Stimulated activated CD8-positive, alpha-beta memory T cell treated with anti-CD3 and anti-CD28 coated beads, Interleukin-4, amount 100 ng/mL, for 4 hours (primary cell): ENCODE data around the gene DAD1.
"Not testable (repeated sequence)": the region's sequence is repeated elsewhere in the genome, so short reads cannot be mapped to it uniquely, and the experiment has no call there.

Experiments
- DNase-seq, 2 donors: peaks; one replicate each; pipeline ENCODE4 v3.0.0-alpha.2; 2020; ENCODE audit warnings: low read depth in 2 of 2, low spot score in 1 of 2

The DAD1 gene

DNA sequence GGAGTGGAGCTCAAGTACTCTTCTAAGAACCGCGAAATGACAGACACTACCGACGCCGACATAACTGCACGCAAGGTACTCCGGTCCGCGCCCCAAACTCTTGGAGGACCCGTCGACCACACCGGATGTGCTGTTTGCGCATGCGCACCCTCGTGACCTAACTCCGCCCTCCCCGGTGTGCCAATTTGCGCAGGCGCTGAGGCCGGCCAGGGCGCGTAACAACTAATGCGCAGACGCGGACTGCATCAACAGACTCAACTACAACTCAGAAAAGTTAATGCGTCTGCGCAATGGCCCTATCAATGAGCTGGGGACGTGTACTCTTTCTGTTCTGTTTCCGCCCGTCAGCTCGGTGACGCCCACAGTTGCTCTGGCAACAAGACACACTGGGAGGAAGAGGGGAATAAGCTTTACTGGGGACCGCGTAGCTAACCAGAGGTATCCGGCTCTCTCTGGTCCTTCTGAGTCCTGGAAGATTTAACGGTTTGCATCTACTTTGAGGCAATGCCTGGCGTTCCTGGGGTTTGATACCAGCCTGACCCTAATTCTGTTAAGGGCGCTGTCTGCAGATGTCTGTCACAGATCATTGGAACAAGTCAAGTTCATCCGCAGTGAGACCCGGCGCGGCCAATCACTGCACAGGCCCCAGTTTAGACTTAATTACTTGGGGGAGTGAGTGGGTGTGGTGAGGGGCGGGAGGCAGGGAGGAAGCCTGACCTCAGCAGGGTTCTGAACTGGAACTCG lies at the start of gene DAD1:
TSS of gene DAD1 (minus strand) at position 129 of the 744 bp plus-strand sequence. CDS start at position 62, 67 bp downstream.
- DNase-seq: peak; percentile 98 to 99

DNA sequence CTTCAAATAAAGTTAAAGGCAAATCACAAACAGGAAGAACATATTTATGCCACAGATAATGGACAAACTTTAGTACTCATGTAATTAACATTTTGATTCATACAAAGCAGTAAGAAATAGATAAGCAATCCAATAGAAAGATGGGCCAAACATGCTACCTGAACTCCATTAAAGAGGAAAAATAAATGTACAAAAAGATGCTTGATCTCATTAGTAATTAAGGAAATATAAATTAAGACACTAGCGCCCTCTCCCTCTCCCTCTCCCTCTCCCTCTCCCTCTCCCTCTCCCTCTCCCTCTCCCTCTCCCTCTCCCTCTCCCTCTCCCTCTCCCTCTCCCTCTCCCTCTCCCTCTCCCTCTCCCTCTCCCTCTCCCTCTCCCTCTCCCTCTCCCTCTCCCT lies 47.0 kb upstream of the DAD1 start:
- not testable (repeated sequence) for DNase-seq

DNA sequence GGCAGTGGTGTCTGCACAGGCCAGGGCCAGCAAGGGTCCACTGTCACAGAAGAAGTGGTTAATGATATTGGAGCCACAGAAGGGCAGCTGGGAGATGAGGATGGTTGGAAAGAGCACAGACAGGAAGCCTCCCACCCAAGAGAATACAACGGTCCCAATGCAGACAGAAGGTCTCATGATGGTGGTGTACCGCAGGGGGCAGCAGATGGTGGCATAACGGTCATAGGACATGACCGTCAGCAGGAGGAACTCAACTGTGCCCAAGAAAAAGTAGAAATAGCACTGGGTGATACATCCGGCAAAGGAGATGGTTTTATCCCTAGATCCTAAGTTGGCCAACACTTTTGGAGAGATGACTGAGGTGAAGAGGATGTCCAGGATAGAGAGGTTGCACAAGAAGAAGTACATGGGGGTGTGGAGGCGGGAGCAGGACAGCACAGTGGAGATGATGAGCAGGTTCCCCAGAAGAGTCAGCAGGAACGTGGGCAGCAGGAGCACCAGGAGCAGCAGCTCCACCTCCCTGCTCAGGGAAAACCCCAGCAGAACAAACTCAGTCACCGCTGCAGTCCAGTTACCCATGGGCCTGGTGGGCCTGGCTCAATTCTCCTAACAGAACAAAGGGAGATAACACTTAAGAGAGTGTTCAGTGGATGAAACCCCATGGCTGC lies 45.3 kb upstream of the DAD1 start:
- DNase-seq: no peak

DNA sequence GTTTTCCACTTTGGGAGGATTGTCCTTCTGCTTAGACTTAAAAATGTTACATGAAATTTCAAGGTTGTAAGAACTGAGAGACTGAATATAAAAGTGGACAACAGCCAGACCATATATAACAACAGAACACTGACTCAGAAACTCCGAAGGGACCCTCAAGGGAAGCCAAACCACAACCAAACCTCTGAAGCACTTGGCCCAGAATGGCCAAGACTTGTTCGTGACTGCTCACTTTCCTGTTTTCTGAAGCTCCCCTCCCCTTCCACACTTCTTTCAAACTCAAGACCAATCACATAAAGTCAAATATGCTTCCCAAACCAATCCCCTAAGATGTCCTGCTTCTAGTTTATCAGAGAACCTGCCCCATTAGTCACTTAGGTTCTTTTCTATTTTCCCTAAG lies 41.5 kb upstream of the DAD1 start:
- no peak for DNase-seq

DNA sequence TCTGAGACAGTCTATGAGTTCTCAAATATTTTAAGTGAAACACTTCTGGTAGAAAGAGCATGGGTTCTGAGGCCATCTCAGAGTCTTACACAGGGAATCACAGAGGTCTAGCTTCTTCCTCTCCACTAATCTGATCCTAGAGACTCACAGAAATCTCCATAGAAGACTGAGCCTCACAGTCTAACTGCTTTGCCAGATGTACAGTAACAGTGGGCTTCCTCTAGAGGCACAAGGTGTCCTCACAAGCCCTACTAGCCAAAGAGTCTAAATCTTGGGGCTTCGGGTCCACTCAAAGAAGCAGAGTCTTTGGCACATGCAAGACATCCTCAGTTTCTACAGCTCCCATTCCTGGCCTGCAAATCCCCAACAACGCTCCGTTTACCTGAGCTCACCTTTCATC lies 41.0 kb upstream of the DAD1 start:
- DNase-seq: no peak

DNA sequence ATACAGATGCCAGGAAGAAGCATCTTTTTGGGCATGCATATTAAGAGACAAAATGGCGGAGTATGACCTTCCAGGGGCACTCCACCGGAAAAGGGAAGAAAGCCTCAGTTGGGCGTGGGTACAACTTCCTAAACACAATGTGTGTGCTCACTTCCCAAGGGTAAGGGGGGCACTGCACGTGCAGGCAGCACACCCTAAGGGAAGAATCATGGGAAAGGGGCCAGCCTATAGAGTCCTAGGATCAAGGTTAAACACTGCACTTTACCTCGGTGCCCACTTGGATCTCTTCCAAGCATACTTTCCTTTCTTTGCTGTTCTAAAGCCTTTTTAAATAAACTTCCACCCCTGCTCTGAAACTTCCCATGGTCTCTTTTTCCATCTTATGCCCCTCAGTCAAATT lies 40.3 kb upstream of the DAD1 start:
- no peak for DNase-seq

DNA sequence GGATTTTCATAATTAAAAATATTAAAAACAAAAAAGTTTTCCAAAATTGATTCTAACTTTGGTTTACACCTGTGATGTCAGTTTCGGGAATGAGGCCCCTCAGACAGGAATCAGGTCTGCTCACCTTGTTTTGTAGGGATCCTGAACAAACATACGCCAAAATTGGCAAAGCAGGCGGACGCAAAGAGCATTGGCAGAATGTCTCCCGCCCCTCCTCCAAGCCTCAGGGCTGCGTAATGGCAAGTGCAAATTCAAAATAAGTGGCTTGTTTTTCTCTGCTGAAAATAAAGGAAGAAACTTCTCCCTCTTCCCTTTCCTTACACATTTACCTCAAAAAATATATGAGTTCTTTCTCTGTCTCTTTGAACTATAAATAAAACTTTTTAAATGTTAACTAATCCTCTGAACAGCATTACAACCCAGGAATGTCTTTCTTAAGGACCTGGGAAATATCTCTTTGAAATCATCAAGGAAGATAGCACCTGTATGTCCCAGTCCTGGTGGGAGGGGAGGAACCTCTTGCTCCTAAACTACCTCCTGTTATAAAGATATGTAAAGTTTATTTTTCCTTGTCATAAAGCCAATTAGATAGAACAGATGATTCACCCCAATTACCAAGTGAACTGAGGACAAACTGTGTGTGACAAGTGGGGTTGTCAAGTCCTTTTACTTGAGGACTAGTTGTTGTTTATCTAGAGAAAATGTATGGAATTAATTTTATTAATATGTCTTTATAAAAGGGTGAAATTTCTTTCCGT lies 38.7 kb upstream of the DAD1 start:
- DNase-seq: no peak

DNA sequence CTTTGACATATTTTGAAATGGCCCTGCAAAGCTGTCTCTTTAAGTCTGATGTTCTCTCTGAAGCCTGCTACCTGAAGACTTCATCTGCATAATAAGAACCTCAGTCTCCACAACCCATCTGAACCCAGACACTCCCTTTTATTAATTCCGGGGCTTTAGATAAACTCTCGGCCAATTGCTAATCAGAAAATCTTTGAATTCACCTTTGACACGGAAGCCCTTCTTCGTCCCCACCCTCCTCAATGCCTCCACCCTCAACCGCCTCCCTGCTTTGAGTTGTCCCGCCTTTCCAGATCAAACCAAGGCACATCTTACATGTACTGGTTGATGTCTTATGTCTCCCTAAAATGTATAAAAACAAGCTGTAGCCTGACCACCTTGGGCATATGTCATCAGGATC lies 37.6 kb upstream of the DAD1 start:
- no peak for DNase-seq

DNA sequence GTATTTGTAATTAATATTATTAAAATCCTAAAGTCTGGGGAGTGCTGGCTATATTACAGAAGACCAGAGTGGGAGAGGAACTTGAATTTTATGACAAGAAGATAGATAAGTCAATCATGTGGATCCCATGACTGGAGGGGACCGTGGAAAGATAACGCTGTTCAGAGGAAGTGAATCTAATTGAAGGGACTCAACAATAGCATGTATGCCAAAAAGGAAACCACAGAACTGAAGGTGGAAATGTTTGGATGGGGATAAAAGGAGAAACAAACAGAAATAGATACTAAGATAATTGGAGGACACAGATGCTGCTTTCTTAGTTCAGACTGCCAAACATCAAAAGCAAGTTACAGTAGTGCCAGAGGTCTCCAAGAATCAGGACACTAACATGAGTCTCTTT lies 34.0 kb upstream of the DAD1 start:
- DNase-seq: no peak

DNA sequence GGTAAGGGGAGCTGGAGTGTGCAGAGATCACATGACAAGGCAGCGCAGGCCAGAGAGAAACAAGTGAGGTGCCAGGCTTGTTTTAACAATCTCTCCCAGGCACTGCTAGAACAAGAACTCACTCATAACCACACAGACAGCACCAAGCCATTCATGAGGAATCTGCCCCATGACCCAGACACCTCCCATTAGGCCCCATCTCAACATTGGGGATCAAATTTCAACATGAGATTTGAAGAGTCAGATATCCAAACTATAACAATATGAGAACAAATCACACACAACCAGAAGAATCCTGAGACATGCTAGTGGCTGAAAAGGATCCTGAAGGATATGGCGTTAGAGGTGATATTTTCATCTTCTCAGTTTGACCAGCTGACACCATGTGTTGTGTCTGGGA lies 33.2 kb upstream of the DAD1 start:
- DNase-seq: no peak

DNA sequence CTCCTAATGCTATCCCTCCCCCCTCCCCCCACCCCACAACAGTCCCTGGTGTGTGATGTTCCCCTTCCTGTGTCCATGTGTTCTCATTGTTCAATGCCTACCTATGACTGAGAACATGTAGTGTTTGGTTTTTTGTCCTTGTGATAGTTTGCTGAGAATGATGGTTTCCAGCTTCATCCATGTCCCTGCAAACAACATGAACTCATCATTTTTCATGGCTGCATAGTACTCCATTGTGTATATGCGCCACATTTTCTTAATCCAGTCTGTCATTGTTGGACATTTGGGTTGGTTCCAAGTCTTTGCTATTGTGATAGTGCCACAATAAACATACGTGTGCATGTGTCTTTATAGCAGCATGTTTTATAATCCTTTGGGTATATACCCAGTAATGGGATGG lies 26.7 kb upstream of the DAD1 start:
- DNase-seq: not testable (repeated sequence)

DNA sequence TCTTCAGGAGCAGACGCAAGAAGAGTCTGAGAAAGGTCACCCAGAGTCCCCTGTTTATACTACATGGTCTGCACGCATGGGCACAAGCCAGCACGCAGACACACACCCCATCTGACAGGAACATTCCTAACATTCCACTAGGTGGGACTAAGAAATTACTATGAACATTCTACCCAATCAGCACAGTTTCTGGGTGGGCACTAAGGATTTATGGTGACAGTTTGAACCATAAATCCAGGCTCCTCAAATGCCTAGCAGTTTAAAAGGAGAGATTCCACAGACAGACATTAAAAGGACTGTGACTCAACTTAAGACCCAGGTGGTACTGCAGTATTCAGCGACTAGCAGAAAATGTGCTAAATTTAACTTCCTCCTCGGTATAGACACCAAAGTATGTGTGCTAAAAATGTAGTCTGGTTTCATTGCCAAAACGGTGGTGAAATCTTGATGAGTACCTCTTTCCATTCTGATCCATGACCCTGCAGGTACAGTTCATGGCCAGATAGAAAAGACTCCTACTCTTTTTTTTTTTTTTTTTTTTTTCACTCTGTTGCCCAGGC lies 25.3 kb upstream of the DAD1 start:
- DNase-seq: no peak

DNA sequence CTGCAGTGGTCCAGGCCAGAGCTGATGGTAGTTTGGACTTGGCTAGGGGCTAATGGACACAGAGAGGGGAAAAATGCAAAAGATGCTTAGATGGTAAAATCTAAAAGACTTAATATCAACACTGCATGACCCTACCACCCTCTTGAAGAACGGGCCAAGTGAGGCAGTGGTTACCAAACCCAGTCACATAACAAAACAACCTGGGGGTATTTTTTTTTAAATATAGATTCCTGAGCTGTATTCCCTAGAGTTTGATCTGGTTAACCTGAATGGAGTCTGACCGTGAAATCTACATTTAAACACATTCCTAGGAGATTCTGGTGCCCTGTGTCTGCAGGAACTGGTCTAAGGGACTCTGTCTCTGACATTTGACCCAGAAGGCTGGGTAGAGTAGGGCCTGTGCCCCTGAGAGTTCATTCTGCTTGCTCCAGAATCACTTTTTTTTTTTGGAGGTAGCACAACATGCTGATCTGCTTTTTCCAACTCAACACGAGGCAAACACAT lies 24.8 kb upstream of the DAD1 start:
- no peak for DNase-seq

DNA sequence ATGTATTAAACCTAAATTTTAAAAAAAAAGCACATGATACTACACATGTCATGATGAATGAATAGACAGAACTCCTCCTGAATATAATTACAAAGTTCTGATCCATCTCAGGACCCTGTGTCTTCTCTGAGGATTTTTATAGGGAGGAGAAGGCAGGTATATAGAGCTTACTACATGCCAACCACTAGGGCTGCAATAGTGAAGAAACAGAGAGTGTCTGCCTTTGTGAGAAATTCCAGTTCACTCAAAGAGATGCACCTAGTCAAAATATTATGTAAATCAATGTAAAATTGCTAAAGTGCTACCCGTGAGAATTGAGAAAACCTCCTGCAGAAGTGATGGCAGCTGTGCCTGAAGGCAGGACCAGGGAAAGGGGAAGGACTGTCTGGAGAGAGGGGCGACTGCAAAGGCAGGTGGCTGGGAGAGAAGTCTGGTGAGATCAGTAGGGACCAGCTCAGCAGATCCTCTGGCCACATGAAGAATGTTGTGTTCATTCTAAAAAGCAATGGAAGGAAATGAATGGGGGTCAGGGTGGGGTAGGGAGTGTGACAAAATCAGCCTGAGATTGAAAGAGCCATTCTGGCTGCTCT lies 24.2 kb upstream of the DAD1 start:
- no peak for DNase-seq

DNA sequence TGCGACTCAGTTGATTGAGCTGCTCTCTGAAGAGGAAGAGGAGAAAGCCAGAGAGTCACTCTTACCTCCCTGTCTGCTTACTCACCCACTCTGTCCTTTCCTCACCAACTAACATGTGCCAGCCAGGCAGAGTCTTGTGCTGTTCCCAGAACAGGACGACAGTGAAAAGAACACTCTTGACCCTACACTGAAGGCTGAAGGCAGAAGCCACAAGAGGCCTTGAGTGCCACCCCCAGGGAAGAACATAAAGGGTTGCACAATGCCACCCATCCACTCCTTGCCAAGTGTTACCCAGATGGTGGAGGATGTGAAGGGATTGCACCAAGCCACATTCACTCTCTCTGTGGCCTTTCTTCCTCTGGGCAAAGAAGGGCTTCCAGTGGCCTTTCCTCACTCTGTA lies 21.9 kb upstream of the DAD1 start:
- no peak for DNase-seq

DNA sequence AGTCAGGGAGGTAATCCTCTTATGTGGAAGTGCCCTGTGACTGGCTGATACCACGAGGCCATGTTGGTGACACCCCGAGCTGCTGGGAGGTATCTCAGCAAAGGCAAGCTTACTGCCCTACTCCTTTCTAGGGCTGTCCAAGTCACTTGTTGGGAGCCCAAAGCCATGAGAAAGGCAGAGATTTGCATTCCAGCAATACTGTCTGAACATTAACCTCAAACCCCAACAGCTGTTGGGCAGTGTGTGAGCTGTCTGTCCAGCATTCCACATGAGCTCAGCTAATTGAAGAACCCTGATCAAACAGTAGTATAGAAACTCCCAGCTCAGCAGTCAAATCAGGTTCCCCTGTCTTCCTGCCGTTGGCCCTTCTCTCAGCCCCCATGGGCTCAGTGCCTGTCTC lies 18.3 kb upstream of the DAD1 start:
- DNase-seq: no peak

DNA sequence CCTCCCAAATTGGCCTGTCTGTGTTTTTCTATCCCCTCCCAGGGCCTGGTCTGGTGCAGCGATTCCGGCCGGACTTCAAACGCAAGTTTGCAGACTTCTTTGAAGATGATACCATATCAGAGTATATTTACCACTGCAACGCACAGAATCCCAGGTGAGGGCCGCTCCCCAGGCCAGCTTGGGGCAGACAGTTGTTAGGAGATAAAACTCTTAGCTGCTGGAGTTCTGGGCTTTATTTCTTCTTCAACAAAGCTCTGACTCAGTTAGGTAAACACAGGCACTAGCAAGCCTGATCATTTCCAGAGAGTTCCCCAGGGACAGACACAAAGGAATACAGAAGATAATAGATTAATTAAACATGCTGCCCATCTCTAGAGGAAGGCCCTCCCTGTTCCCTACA lies 17.4 kb upstream of the DAD1 start:
- no peak for DNase-seq

DNA sequence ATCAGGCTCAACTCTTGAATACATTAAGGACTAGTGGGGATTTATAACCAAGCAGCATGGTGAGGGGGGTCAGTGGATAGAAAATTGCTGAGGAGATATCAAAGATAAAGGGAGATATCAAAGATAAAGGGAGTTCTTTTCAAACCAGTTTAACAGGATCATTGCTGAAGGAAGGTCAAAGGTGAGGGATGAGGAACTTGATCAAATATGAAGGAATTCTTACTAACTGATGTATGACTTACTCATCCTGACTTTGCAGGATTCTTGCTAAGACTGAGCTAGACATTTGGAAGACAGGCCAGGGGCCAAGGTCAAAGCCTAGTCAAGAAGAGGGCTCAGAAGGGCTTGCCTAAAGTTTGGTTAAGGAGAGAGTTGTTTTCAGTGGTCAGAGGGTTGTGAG lies 13.8 kb upstream of the DAD1 start:
- no peak for DNase-seq

DNA sequence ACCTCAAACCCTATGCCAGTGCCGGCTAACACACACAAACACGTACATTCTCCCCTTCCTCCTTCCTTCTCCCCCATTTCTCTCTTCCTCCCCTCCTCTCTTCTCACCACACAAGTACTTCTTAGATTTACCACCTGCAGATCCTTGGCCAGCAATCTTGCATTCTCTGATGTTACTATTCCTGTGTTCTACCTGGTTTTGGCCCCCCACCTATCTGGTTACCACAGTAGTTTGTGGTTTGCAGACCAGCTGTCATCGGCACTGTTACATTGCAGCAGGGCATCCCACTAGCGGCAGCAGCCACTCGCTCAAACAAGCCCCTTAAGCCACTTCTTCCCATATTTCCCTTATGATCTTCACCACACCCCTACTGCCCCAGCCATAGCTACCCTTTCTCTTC lies 13.0 kb upstream of the DAD1 start:
- no peak for DNase-seq

DNA sequence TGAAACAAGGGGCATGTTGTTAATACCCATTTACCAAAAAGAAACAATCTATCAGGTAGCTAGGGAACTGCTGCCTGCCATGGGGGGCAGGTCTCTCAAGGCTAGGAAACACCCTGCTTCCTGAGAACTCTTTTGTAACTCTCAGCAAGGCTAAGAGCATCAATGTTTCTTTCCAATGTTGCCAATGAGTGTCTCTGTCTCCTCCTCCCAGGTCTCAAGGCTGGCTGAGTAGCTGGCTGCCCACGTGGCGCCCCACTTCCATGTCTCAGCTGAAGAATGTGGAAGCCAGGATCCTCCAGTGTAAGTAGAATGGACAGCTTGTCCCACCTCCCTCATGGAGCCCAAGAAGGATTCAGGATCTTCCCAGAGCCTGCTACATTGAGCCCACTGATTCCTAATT lies 12.4 kb upstream of the DAD1 start:
- no peak for DNase-seq

DNA sequence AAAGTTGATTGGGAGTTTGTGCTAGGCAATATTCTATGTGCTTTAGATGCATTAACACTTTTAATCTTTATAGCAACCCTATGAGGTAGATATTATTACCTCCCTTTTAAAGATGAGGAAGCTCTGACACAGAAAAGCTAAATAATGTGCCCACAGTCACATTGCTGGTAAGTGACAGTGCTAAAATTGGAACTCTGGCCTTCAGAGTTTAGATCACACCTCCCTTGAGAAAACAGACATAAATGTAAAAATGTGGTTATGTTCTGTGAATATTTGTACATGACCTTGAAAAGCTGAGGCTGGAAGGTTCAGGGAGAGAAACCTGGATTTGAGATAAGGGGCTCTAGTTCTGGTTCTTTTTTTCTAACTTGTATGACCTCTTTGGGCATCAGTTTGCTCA lies 11.0 kb upstream of the DAD1 start:
- DNase-seq: no peak
